ENCODE measurements around the gene LBP. TPM values are rescaled to one million over a fixed set of nuclear protein-coding genes. Genes with fewer than 3 reads are reported as not detected.

The LBP gene
- total RNA-seq, 4 donors from 2014 or later = 0.45 to 3.4 (median 2.3) TPM

DNA sequence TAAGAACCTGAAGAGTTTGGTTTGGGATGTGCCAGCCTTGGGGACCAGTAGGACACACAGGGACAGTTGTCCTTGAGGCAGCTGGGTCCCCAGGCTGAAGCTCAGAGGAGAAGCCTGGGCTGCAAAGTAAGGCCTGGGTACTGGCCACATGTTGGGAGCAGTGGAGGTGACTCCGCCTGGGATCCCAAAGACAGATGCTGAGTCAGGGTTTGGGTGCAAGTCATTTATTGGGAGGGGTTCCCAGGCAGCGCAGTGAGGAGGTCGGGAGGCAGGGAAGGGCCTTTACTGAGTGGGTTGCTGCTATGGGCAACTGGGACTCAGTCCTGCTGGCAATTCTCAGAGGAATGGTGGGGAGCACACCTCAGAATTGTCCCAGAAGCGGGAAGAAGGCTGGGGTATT, 29.9 kb upstream of the LBP start:
- no peak for TF ChIP-seq POLR2A (IDR thresholded peaks at IDR 0.05)
- Histone ChIP-seq H3K36me3 (no peaks in the 10 kb centered on the region), H3K27ac (no peak overlapping the region), H3K4me1 (no peaks in the 10 kb centered on the region), H3K9me3 (no peaks in the 10 kb centered on the region), H3K4me3 (replicated peaks in 1 of 3) (no peak overlapping the region), H3K27me3 (no peaks in the 10 kb centered on the region)
- no peak for DNase-seq
- WGBS, 2 donors = 84 to 94% methylated on average over 4 of the region's 4 CpGs
- intact Hi-C loops (cut with DNase I) = no loop called here

DNA sequence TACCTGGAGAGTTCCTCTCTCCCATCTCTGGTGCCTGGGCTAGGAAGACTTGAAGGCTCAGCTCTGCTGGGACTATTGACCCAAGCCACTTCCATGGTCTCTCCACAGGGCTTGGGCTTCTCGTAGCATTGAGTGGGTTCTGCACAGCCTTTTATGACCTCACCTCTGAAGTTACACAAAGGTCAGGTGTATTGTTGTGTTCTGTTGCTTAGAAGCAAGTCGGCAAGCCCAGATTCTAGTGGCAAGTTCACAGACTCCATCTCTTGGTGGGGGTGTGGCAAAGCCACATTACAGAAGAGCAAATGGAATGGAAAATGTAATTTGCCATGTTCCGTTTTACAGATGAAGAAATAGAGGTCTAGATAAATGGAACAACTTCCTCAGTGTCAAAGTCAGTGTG, 28.9 kb upstream of the LBP start:
- Histone ChIP-seq H3K4me1 (no peaks in the 10 kb centered on the region), H3K27me3 (no peaks in the 10 kb centered on the region), H3K4me3 (replicated peaks in 1 of 3) (no peak overlapping the region), H3K9me3 (no peaks in the 10 kb centered on the region), H3K27ac (no peak overlapping the region), H3K36me3 (no peaks in the 10 kb centered on the region)
- intact Hi-C loops (cut with DNase I) = no loop called here
- no peak for TF ChIP-seq POLR2A (IDR thresholded peaks at IDR 0.05)
- TF ChIP-seq, protein P1, sequence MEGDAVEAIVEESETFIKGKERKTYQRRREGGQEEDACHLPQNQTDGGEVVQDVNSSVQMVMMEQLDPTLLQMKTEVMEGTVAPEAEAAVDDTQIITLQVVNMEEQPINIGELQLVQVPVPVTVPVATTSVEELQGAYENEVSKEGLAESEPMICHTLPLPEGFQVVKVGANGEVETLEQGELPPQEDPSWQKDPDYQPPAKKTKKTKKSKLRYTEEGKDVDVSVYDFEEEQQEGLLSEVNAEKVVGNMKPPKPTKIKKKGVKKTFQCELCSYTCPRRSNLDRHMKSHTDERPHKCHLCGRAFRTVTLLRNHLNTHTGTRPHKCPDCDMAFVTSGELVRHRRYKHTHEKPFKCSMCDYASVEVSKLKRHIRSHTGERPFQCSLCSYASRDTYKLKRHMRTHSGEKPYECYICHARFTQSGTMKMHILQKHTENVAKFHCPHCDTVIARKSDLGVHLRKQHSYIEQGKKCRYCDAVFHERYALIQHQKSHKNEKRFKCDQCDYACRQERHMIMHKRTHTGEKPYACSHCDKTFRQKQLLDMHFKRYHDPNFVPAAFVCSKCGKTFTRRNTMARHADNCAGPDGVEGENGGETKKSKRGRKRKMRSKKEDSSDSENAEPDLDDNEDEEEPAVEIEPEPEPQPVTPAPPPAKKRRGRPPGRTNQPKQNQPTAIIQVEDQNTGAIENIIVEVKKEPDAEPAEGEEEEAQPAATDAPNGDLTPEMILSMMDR (IDR thresholded peaks at IDR 0.05) = no peak
- no peak for DNase-seq
- WGBS, 2 donors = 73 to 78% methylated on average over 3 of the region's 3 CpGs

GRCh38 chr20:38320221-38320620, 26.1 kb upstream of the LBP start:
- Histone ChIP-seq H3K27me3 (no peaks in the 10 kb centered on the region), H3K27ac (no peak overlapping the region), H3K36me3 (no peaks in the 10 kb centered on the region), H3K4me3 (replicated peaks in 1 of 3) (no peak overlapping the region), H3K9me3 (no peaks in the 10 kb centered on the region), H3K4me1 (no peaks in the 10 kb centered on the region)
- DNase-seq = no peak
- TF ChIP-seq, protein P1 (IDR thresholded peaks at IDR 0.05) = no peak
- no peak for TF ChIP-seq POLR2A (IDR thresholded peaks at IDR 0.05)
- WGBS, 2 donors = 65 to 68% methylated on average over 6 of the region's 6 CpGs
- intact Hi-C loops (cut with DNase I) = no loop called here

DNA sequence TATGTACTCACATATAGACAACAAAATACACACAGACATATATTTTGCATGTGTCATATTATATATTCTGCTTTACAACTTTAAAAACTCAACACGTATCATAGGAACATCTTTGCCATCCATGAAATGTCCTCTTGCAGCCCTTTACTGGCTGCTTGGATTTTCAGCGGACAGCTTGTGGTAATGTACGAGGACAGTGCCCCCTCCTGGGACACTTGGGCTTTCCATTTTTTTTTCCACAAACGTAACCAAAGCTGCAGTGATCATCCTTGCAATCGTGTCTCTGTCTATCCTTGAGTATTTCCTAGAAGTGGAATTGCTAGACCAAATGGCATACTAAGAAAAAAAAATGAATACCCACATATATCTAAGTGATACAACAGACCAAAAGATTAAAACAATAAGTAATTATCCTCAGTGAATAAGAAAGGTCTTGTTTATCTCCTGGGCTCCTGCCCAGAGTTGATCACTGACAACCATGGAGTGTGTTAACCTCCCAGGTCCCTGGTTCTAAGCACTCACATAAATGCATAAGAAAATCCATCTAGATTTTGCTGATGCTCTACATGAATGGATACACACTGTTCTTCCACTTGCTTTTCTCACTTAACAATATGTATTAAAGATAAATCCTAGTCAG, 24.2 kb upstream of the LBP start:
- 1 to 3% methylated on average over 5 of the region's 5 CpGs for WGBS, 2 donors
- peak; percentile 9 to 31 for DNase-seq
- Histone ChIP-seq H3K27me3 (no peaks in the 10 kb centered on the region), H3K9me3 (no peaks in the 10 kb centered on the region), H3K4me3 (replicated peaks in 1 of 3) (no peak overlapping the region), H3K27ac (no peak overlapping the region), H3K4me1 (no peaks in the 10 kb centered on the region), H3K36me3 (no peaks in the 10 kb centered on the region)
- intact Hi-C loops (cut with DNase I) = no loop called here
- TF ChIP-seq, protein P1 (IDR thresholded peaks at IDR 0.05) = peak in 4 of 6 experiments; percentile 19 to 46 (median 36)
- no peak for TF ChIP-seq POLR2A (IDR thresholded peaks at IDR 0.05)

DNA sequence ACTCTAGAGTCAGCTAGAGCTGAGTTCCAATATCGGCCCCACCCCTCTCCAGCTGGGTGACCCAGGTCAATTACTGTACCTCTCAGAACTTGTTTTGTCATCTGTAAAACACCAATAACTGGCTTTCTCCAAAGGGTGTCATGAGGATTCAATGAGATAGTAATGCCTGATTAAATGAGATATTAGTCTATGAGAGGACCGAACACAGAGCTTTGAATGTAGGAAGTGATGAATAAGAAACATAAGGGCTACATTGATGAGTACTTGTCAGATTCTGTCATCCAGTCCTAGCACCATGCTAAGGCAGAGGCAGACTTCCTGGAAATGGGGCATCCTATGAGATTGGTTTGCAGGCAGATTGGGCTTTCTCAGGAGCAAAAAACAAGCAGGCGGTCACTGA, 22.1 kb upstream of the LBP start:
- DNase-seq = no peak
- intact Hi-C loops (cut with DNase I) = no loop called here
- no peaks in the 10 kb centered on the region for H3K36me3 ChIP-seq
- no peak overlapping the region for H3K27ac ChIP-seq
- no peaks in the 10 kb centered on the region for H3K4me1 ChIP-seq
- H3K9me3 ChIP-seq = no peaks in the 10 kb centered on the region
- H3K4me3 ChIP-seq (replicated peaks in 1 of 3) = no peak overlapping the region
- TF ChIP-seq POLR2A (IDR thresholded peaks at IDR 0.05) = no peak
- TF ChIP-seq, protein P1 (IDR thresholded peaks at IDR 0.05) = no peak
- no peaks in the 10 kb centered on the region for H3K27me3 ChIP-seq
- WGBS, 2 donors = 88 to 95% methylated on average over 3 of the region's 3 CpGs
